NCI-H748 treated with DMSO at 0.1 percent for 48 hours (cell line): Measurements from ENCODE around the gene SPEM3.

Experiments
- DNase-seq: peaks from one replicate; lab custom pipeline; 2025; lab: John Stamatoyannopoulos, UW

SPEM3 gene

DNA sequence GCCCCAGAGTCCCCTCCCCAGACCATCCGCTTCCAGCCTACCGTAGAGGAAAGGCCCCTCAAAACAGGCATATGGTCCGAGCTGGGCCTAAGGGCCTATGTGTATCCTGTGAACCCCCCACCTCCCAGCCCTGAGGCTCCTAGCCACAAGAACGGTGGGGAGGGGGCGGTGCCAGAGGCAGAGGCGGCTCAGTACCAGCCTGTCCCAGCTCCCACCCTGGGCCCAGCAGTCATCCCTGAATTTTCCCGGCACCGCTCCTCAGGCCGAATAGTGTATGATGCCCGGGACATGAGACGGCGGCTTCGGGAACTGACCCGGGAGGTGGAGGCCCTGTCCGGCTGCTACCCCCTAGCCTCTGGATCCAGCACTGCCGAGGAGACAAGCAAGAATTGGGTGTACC, 7.5 kb upstream of the SPEM3 start:
- DNase-seq: no peak

DNA sequence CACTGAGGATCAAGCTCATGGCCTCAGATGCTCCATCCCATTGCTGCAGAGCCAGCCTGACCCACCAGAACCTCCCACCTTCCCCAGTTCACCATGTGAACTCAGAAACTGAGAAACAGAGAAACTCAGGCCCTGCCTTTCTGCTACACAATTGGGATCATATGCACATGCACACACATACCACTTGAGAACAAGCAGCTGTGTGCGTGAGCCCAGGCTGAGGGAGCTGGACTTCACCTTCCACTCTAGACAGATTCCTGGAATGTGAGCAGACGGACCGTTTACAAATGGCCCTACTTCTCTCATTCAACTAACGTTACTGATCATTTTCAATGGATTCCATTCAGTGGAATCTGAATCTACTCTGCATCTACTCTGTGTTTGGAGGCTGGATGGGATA, 5.0 kb upstream of the SPEM3 start:
- DNase-seq: no peak

DNA sequence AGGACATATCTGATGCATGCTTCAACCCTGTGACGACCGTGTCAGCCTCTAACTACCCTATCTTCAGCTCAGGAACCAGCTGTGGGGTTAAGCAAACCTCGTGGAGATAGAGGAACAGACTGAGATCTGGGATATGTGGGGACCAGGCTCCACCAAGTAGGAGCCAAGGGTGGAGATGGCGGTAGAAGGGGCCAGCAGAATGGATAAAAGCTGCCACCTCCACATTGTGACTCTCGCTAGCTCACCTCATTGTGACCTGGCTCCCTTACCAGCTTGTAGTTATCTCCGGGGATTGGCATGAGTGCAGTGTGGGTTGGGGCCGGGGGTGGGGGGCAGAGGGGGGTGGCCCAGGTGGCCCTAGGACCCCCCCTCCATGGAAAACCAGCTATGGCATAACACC, 3.3 kb upstream of the SPEM3 start, which contains the start of gene SPEM2:
Gene SPEM2, plus strand, starts transcription at position 301 of the 400 bp plus-strand sequence. Its CDS starts 73 bp downstream, at position 374.
- DNase-seq: no peak

DNA sequence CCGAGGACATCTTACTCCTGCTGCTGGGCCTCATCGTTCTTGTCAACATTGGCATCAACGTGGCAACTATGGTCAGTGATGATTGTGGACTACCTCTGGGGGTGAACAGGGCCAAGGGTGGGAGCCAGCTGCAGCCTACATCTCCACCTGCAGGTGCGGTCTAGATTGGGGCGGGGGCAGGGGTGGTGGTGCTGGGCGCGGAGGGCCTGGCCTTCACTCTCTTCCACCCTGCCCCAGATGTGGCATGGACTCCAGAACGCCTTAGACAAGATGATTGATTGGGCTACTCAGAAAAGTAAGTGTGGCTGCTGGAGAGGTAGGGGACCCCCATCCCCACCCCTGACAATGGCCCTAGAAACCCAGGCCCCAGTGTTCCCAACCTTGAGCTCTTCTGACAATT, 2.9 kb upstream of the SPEM3 start:
- DNase-seq: no peak

DNA sequence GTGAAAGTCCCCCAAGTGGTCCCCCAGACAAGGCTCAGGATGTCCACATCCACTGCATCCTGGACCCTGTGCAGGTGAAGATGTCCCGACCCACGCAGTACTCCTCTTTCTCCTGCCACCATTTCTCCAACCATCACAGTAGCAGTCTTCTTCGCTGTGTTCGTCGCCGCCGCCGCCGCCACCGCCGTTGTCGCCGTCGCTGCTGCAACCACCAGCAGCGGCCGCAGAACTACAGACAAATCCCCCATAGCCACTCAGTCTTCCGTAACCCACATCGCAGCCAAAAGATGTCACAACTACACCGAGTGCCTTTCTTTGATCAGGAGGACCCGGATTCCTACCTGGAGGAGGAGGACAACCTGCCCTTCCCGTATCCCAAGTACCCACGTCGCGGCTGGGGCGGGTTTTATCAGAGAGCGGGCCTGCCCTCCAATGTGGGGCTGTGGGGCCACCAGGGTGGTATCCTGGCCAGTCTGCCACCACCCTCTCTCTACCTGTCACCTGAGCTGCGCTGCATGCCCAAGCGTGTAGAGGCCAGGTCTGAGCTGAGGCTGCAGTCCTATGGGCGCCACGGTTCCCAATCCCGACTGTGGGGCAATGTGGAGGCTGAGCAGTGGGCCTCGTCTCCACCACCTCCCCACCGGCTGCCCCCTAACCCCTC, 2.3 kb upstream of the SPEM3 start:
- DNase-seq: no peak

DNA sequence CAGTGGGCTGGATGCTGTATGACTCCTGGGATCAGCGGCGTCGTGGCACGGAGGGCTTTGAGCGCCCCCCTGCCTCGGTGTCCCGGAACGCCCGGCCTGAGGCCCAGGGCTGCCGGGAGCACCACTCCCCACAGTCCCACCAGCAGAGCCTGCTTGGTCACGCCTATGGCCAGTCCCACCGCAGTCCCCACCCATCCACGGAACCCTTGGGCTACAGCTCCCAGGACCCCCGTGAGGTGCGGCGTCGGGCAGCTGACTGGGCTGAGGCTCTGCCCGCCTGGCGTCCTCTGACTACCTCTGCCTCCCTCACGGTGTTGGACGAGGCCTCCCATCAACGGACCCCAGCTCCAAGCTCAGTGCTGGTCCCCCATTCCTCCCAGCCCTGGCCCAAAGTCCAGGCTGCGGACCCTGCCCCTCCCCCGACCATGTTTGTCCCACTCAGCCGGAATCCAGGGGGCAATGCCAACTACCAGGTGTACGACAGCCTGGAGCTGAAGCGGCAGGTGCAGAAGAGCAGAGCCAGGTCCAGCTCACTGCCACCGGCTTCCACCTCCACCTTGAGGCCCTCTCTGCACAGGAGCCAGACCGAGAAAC, 1.7 kb upstream of the SPEM3 start:
- no peak for DNase-seq

DNA sequence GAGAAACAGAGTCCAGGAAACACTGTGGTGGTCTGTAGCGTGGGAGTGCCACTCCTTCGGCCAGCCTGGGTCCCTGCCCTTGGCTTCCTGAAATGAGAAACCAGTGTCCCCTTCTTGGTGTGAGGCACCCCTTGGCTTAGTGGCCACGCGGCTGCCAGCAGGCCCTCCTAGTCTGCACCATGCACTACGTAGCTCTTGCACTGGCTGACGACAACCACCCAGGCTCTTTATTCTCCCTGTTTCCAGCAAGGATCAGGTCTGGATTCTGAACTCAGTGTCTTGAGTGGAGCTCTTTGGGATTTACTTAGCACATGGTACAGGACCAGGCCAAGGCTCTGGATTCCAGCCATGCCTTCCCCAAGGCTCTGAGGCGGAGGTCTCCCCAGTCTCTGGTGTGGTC, 1.1 kb upstream of the SPEM3 start:
- no peak for DNase-seq

DNA sequence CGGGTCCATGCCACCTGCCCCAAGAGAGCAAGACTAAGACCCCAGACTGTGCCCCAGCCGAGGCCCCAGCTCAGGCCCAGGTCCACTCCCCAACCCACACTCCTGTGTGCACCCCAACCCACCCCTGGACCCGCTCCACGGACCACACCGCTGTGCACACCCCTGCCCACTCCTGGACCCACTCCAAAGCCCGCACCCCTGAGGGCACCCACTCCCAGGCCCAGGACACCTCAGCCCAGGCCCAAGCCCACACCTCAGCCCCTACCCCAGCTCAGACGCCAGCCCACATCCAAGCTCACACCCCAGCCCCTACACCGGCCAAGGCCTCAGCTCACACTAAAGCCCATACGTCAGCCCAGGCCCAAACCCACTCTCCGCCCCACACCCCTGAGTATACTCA, 1.1 kb downstream of the SPEM3 start:
- no peak for DNase-seq

DNA sequence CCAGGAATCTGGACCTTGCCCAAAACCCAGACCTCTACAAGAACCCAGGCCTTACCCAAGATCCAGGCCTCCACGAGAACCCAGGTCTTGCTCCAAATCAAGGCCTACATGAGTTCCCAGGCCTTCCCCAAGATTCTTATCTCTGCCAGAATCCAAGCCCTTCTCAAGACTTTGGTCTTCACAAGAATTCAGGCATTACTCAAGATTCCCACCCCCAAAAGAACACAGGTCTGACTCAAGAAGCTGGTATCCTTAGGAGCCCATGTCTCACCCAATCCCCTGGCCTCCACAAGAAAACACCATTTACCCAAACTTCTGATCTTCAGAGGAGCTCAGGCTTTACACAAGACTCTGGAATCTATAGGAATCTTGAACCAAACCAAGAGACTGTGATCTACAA, 2.6 kb downstream of the SPEM3 start:
- DNase-seq: no peak

DNA sequence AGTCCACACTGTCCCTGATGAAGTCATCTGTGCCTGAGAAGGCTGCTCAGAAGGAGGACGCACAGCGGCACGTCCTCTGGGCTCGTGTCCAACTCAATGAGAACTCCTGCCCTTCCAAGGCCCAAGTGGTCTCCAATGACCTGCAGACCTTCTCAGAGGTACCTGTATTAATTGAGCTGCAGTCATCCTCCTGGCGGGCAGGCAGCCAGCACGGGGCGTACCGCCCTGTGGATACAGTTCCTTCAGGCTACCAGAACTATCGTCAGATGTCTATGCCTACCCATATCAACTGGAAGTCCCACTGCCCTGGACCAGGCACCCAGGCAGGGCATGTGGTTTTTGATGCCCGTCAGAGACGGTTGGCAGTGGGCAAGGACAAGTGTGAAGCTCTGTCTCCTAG, 3.6 kb downstream of the SPEM3 start:
- DNase-seq: no peak

DNA sequence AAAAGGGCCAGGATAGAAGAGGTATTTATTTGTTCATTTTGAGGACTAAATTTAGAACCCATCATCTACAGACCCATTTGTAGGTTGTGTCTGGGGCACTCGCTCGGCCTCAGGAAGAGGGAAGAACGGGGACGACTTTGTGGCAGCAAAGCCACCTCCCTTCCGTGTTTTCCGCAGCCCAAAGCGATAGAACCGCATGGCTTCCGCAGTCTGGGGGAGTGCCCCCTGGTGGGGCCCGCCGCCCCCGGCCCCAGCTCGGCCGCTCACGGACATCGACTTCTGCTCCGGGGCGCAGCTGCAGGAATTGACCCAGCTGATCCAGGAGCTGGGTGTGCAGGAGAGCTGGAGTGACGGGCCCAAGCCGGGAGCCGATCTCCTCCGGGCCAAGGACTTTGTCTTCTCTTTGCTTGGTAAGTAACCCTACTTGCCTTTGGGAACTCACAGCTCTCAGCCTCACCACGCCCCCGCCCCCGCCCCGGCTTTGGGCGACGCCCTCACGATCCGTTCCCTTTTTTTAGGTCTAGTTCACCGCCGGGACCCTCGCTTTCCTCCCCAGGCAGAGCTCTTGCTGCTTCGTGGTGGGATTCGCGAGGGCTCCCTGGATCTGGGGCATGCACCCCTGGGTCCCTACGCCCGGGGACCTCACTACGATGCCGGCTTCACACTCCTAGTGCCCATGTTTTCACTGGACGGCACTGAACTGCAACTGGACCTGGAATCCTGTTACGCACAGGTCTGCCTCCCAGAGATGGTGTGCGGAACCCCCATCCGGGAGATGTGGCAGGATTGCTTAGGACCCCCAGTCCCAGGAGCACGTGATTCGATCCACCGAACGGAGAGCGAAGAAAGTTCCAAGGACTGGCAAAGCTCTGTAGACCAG, 7.3 kb downstream of the SPEM3 start:
- peak; percentile 50 for DNase-seq

DNA sequence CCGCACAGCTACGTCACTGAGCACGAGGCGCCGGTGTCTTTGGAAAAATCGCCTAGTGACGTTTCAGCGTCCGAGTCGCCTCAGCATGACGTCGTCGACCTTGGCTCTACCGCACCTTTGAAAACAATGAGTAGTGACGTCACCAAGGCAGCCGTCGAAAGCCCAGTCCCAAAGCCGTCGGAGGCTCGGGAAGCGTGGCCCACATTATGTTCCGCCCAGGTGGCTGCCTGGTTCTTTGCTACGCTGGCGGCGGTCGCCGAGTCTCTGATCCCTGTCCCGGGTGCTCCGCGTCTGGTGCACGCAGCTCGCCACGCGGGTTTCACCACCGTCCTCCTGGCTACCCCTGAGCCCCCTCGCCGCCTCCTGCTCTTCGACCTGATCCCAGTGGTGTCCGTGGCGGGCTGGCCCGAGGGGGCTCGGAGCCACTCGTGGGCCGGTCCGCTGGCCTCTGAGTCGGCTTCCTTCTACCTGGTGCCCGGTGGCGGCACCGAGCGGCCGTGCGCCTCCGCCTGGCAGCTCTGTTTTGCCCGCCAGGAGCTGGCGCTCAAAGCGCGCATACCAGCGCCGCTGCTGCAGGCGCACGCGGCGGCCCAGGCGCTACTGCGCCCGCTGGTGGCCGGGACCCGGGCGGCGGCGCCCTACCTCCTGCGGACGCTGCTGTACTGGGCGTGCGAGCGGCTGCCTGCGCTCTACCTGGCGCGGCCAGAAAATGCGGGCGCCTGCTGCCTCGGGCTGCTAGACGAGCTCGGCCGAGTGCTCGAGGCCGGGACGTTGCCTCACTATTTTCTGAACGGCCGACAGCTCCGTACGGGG, 8.1 kb downstream of the SPEM3 start:
- peak; percentile 78 for DNase-seq

DNA sequence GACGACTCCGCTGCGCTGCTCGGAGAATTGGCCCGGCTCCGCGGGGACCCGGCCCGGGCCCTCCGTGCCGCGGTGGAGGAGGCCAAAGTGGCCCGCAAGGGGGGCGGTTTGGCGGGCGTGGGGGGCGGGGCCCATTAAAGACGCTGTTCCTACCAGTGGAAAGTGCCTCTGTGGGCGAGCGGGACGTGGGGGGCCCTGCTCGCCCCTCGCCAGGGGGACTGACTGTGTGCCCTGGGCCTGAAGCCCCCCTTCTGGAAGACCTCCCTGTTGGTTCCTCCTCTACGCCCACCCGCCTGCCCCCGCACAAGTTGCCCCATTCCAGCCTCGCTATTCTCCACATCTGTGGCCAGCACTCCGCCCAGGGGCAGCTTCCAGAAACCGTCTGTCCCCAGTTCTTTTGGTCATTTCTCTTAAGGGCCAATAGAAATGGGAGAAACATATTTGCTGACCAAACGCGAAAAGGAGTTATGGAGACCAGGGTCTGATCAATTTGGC, 8.8 kb downstream of the SPEM3 start:
- DNase-seq: no peak

DNA sequence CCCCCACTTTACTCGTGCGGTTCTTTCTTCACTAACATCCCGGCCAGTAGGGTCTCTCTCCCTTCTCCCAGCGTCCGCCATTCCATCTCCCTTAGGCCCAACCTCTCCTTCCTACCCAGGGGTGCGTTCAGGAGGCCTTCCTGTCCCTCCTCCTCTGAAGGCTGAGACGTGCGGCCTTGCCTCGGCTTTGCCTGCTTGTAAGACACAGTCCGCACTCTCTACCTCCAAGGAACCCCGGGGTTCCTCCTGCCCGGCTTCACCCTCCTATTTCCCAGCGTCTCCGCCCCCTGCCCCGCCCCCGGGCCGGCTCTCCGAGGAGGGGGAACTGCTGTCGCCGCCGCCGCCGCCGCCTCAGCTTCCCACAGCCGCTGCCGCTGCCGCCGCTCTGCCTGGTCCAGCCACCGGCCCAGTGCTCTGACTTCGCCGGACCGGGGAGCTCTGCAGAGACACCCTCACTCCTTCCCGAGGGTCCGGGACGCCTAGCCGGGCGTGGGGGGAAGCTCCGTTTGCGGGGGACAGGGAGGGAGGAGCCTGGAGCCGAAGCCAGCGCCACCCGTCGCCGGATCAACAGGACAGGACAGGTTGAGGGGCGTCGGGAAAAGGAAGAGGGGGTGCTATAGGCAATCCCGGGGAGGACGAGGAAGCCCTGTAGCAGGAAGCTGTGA, 9.4 kb downstream of the SPEM3 start:
- peak; percentile 60 for DNase-seq

DNA sequence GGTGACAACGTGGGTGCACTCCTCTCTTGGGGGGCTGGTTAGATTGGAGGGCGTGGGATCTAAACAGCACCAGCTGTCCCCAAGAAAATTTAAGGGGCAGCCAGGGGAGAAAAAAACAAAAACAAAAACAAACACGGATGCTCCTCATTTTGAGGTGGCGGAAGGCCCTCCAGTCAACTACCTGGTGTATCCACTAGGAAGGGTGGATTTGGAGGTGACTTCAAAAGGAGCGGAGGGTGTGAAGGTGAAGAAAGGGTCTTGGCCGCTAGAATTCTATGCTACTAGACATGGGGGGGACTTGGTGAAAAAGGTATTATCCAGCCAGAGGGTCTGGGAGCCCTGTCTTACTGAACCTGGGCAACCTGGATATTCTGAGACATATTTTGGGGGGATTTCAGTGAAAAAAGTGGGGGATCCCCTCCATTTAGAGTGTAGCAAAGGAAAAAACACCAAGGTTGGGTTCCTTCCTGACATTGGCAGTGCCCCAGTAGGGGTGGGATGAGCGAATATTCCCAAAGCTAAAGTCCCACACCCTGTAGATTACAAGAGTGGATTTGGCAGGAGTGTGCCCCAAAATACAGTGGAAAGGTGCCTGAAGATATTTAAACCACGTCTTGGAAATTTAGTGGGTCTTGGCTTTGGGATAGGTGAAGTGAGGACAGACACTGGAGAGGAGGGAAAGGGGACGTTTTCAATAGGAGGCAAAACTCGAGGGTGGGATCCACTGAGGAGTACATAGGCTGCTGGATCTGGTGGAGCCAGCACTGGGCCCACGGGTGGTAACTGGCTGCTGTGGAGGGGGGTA, 10.2 kb downstream of the SPEM3 start:
- DNase-seq: no peak

DNA sequence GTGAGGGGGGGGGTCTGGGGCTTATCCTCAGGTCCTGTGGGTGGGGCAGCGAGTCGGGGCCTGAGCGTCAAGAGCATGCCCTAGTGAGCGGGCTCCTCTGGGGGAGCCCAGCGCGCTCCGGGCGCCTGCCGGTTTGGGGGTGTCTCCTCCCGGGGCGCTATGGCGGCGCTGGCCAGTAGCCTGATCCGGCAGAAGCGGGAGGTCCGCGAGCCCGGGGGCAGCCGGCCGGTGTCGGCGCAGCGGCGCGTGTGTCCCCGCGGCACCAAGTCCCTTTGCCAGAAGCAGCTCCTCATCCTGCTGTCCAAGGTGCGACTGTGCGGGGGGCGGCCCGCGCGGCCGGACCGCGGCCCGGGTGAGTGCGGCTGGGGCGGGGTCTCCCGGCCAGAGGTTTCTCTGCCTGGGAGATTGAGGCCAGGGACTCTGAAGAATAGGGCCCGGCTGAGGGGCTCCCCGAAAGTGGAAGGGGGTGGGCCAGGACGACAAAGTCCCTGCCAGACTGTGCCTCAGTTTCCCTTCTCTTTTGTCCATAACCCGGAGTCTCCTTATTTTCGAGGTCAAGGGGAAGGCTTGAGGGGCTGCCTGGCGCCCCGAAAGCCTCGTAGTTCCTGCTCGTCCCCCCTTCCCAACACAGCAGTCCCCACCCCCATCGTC, 10.9 kb downstream of the SPEM3 start, which contains the start of gene FGF11:
Gene FGF11, plus strand, starts transcription at position 51 of the 651 bp plus-strand sequence. Its CDS starts 109 bp downstream, at position 160.
- DNase-seq: no peak

DNA sequence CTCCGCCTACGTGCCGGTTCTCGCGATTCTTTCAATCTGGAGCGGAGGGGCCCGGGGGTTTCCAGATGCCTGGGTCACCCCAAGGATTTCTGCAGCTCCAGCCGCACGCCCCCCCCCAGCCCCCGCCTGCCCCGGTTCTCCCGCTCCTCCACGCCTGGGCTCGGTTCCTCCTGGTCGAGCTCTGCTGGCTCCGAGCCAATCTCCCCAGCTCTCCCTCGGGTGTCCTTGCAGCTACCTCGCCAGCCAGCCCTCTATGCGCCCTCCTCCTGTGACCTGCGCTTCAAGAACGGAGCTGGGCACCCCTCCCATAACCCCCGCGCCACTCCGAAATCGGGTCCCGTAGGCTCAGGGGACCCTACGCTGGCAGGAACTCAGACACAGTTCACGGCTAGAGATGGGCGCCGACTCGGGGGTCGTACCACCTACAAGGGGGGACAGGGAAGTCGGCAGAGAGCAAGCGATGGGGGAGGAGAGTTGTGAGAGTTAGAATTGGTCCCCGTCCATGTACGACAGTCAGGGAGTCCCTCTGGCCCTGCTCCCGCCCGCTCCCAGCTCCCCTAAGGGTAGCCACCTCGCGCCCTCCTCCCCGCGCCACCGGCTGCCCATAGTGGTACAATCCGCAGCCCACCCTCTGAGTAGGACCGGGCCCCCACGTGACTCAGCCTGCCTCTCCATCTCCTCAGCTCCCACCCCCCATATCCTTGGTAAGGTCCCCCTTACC, 11.6 kb downstream of the SPEM3 start:
- DNase-seq: peak; percentile 31

DNA sequence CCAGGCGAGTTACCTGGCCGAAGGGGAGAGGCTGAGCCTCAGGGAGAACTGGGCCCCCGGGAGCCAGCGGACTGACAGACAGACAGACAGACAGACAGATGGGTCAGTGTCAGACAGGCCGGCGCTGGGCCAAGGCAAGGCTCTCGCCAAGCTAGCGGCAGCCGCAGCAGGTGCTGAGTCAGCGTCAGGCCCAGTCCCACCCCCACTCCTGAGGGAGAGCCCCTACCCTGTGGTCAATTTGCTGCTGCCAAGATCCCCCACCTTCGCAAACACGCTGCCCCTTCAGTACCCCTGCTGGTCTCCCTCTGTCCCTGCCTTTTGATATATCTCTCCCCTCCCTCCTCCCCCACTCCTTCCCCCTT, 12.2 kb downstream of the SPEM3 start:
- no peak for DNase-seq

DNA sequence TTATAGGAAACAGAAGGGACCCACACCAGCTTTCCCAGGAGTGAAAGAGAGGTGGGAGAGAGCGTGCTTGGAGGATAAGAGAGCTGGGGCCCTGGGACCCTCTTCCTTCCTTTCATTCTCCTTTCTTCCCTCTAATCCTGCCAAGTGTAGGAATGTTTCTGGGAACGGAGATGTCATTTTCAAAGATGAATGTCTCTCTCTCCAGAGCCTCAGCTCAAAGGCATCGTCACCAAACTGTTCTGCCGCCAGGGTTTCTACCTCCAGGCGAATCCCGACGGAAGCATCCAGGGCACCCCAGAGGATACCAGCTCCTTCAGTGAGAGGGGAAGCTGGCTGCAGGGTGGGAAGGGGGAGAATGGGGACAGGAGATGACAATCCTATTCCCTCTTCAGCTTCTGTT, 12.6 kb downstream of the SPEM3 start:
- no peak for DNase-seq
